Upper lobe of left lung (tissue), 6 donors: ENCODE data around the gene HIF3A. TPM values are rescaled to one million over a fixed set of nuclear protein-coding genes. Genes with fewer than 3 reads are reported as not detected.
A peak's percentile ranks its signal among the peaks of the same experiment; 100 is the strongest.

Source experiments
- ATAC-seq, 2 donors: fragments of 200-7000 bp; cut with Tn5 transposase; one replicate each; pipeline ENCODE4 v1.9.1; 2022; ENCODE audit warnings: mild to moderate bottlenecking in 2 of 2, moderate library complexity in 2 of 2; ENCODE audit not compliant: low FRiP score in 2 of 2
- DNase-seq, 2 donors: peaks; one replicate each; pipeline ENCODE4 v3.0.0-alpha.2; 2019 to 2020
- H3K27ac ChIP-seq, 4 donors: fragments of 200-600 bp; sonication (generic); one replicate each; pipeline ENCODE4 v1.5.1; 2016 to 2019
- H3K27me3 ChIP-seq, 4 donors: fragments of 200-600 bp; sonication (generic); one replicate each; pipeline ENCODE4 v1.5.1; 2017 to 2019
- H3K36me3 ChIP-seq, 4 donors: fragments of 200-600 bp; sonication (generic); one replicate each; pipeline ENCODE4 v1.5.1; 2016 to 2019
- H3K4me1 ChIP-seq, 4 donors: fragments of 200-600 bp; sonication (generic); one replicate each; pipeline ENCODE4 v1.5.1; 2018 to 2019
- H3K4me3 ChIP-seq, 4 donors: fragments of 200-600 bp; sonication (generic); one replicate each; pipeline ENCODE4 v1.5.1; 2017 to 2019; ENCODE audit warnings: mild to moderate bottlenecking in 2 of 4, moderate library complexity in 1 of 4
- H3K9me3 ChIP-seq, 4 donors: fragments of 200-600 bp; sonication (generic); one replicate each; pipeline ENCODE4 v1.5.1; 2018 to 2019
- CTCF ChIP-seq, 6 experiments: fragments of 450-650 bp in 4 of 6; fragments of 200-600 bp in 2 of 6; sonication (generic) in 2 of 6; IDR thresholded peaks; one replicate each; pipeline ENCODE4 v1.5.1; 2016 to 2019; ENCODE audit warnings: antibody characterized with exemption in 6 of 6
- EP300 ChIP-seq, 4 donors: sonication (generic); formaldehyde crosslinking; IDR thresholded peaks; one replicate each; pipeline ENCODE4 v1.5.1; 2017; ENCODE audit warnings: antibody characterized with exemption in 4 of 4, control low read depth in 2 of 4
- POLR2A ChIP-seq, 4 donors: fragments of 450-650 bp; IDR thresholded peaks; one replicate each; pipeline ENCODE4 v1.5.1; 2016 to 2017; ENCODE audit warnings: antibody characterized with exemption in 4 of 4, mild to moderate bottlenecking in 2 of 4
- POLR2AphosphoS5 ChIP-seq, 2 donors: sonication (generic); formaldehyde crosslinking; IDR thresholded peaks; one replicate each; pipeline ENCODE4 v1.5.1; 2017; ENCODE audit warnings: antibody characterized with exemption in 2 of 2
- WGBS, 2 donors: methylation state at CpG; one replicate each; pipeline ENCODE4 v1.1.5; 2017 to 2018; 5-methylcytosine and 5-hydroxymethylcytosine counted together
- total RNA-seq, 6 donors: library from RNA; depleted of rRNA in 4 of 6; stranded (reverse); fragments of >200 nt in 4 of 6; gene quantifications; one replicate each; pipeline versions ENCODE4 v1.1.0 to v1.2.1, GENCODE V29; 2016 to 2021
- donor health status: DM: no; HTN: no; CAD: no; lungs with moderate emphysema.
- donor health status: DM: no; HTN: yes; CAD: no; lungs with severe emphysema.

The HIF3A gene
- total RNA-seq, 6 donors from 2014 or later: 42.3 to 1,057 (median 61.3) TPM

- H3K4me1 ChIP-seq: no peaks in the 10 kb centered on the region
- TF ChIP-seq CTCF (IDR thresholded peaks at IDR 0.05): no peak
- 90 to 93% methylated on average over 15 of the region's 15 CpGs for WGBS, 2 donors
- peaks cover 8 to 91% (median 57%) of the 10 kb centered on the region in 4 donors for H3K36me3 ChIP-seq
- DNase-seq: peak in 1 of 2 donors; percentile 22
- ATAC-seq: no peak
- H3K27ac ChIP-seq: no peak overlapping the region
- no peaks in the 10 kb centered on the region for H3K27me3 ChIP-seq
- no peaks in the 10 kb centered on the region for H3K9me3 ChIP-seq
- H3K4me3 ChIP-seq: no peak overlapping the region
Observed at GRCh38 chr19:46381756-46382345, 85.0 kb downstream of the HIF3A start.

GRCh38 chr19:46383171-46383815, 86.5 kb downstream of the HIF3A start:
- 91 to 92% methylated on average over 18 to 22 of the region's 23 CpGs for WGBS, 2 donors
- no peak for ATAC-seq
- no peaks in the 10 kb centered on the region for H3K27me3 ChIP-seq
- peaks cover 8 to 94% (median 63%) of the 10 kb centered on the region in 4 donors for H3K36me3 ChIP-seq
- H3K9me3 ChIP-seq: no peaks in the 10 kb centered on the region
- no peak overlapping the region for H3K4me3 ChIP-seq
- no peak for DNase-seq
- no peak overlapping the region for H3K27ac ChIP-seq
- TF ChIP-seq POLR2A (IDR thresholded peaks at IDR 0.05) (no peak), POLR2AphosphoS5 (IDR thresholded peaks at IDR 0.05) (no peak), EP300 (IDR thresholded peaks at IDR 0.05) (no peak), CTCF (IDR thresholded peaks at IDR 0.05) (no peak)
- H3K4me1 ChIP-seq: no peaks in the 10 kb centered on the region

- DNase-seq: no peak
- Histone ChIP-seq H3K36me3 (peaks cover 10 to 96% (median 68%) of the 10 kb centered on the region in 4 donors), H3K9me3 (no peaks in the 10 kb centered on the region), H3K4me1 (no peaks in the 10 kb centered on the region), H3K27ac (no peak overlapping the region), H3K4me3 (no peak overlapping the region), H3K27me3 (no peaks in the 10 kb centered on the region)
- TF ChIP-seq EP300 (IDR thresholded peaks at IDR 0.05) (no peak), POLR2AphosphoS5 (IDR thresholded peaks at IDR 0.05) (no peak), CTCF (IDR thresholded peaks at IDR 0.05) (no peak), POLR2A (IDR thresholded peaks at IDR 0.05) (no peak)
- ATAC-seq: no peak
- WGBS, 2 donors: 93 to 94% methylated on average over 6 of the region's 7 CpGs
Observed at GRCh38 chr19:46383846-46384245, 87.0 kb downstream of the HIF3A start.

- Histone ChIP-seq H3K27me3 (no peaks in the 10 kb centered on the region), H3K36me3 (peaks cover 12 to 96% (median 73%) of the 10 kb centered on the region in 4 donors), H3K27ac (no peak overlapping the region), H3K9me3 (no peaks in the 10 kb centered on the region), H3K4me1 (no peaks in the 10 kb centered on the region), H3K4me3 (no peak overlapping the region)
- DNase-seq (no peak), ATAC-seq (peak in 1 of 2 donors; percentile 38)
- WGBS, 2 donors: 95 to 98% methylated on average over 11 of the region's 11 CpGs
- TF ChIP-seq CTCF (IDR thresholded peaks at IDR 0.05): no peak
- TF ChIP-seq POLR2A (IDR thresholded peaks at IDR 0.05): no peak
- no peak for TF ChIP-seq EP300 (IDR thresholded peaks at IDR 0.05)
- TF ChIP-seq POLR2AphosphoS5 (IDR thresholded peaks at IDR 0.05): no peak
Observed at GRCh38 chr19:46384396-46384795, 87.6 kb downstream of the HIF3A start.

- Histone ChIP-seq H3K27me3 (no peaks in the 10 kb centered on the region), H3K27ac (no peak overlapping the region), H3K9me3 (no peaks in the 10 kb centered on the region), H3K4me1 (no peaks in the 10 kb centered on the region), H3K36me3 (peaks cover 16 to 96% (median 80%) of the 10 kb centered on the region in 4 donors), H3K4me3 (no peak overlapping the region)
- DNase-seq (no peak), ATAC-seq (no peak)
- 84 to 90% methylated on average over 11 of the region's 11 CpGs for WGBS, 2 donors
- TF ChIP-seq POLR2A (IDR thresholded peaks at IDR 0.05) (no peak), POLR2AphosphoS5 (IDR thresholded peaks at IDR 0.05) (no peak), EP300 (IDR thresholded peaks at IDR 0.05) (no peak), CTCF (IDR thresholded peaks at IDR 0.05) (no peak)
Observed at GRCh38 chr19:46385636-46386035, 88.8 kb downstream of the HIF3A start.
